COLO668 (cell line): Measurements from ENCODE around the gene MAP3K5.
"Not testable (repeated sequence)": the region's sequence is repeated elsewhere in the genome, so short reads cannot be mapped to it uniquely, and the experiment has no call there.

Experiments used
- DNase-seq: peaks from one replicate; lab custom pipeline; 2025; ENCODE audit not compliant: unreplicated experiment; lab: John Stamatoyannopoulos, UW

The MAP3K5 gene

GRCh38 chr6:136792410-136793262 is at the start of gene MAP3K5:
MAP3K5 (minus strand) TSS chr6:136792477; CDS start chr6:136792157, 320 bp downstream.
- peak; percentile 89 for DNase-seq

GRCh38 chr6:136840276-136841001 is 48.2 kb upstream of the MAP3K5 start:
- no peak for DNase-seq

GRCh38 chr6:136831873-136832562 is 39.7 kb upstream of the MAP3K5 start:
- no peak for DNase-seq

GRCh38 chr6:136826216-136826615 is 33.9 kb upstream of the MAP3K5 start:
- no peak for DNase-seq

- no peak for DNase-seq
These were observed 30.9 kb upstream of the MAP3K5 start for GRCh38 chr6:136823128-136823660.

- peak; percentile 82 for DNase-seq
These were observed 30.3 kb upstream of the MAP3K5 start, which contains the start of gene PEX7 for GRCh38 chr6:136822376-136823127. PEX7 (plus strand) TSS chr6:136822592; CDS start chr6:136822666, 74 bp downstream.

- DNase-seq: peak; percentile 38
These were observed 29.7 kb upstream of the MAP3K5 start for GRCh38 chr6:136822046-136822375.

- DNase-seq: no peak
These were observed 28.3 kb upstream of the MAP3K5 start for GRCh38 chr6:136820561-136820960.

- DNase-seq: no peak
These were observed 24.4 kb upstream of the MAP3K5 start for GRCh38 chr6:136816656-136817055.

- not testable (repeated sequence) for DNase-seq
These were observed 23.3 kb upstream of the MAP3K5 start for GRCh38 chr6:136815608-136816007.

- no peak for DNase-seq
These were observed 19.9 kb upstream of the MAP3K5 start for GRCh38 chr6:136812174-136812573.

GRCh38 chr6:136811272-136811671 is 19.0 kb upstream of the MAP3K5 start:
- no peak for DNase-seq

- no peak for DNase-seq
These were observed 17.0 kb upstream of the MAP3K5 start for GRCh38 chr6:136809091-136809860.

- no peak for DNase-seq
These were observed 11.3 kb upstream of the MAP3K5 start for GRCh38 chr6:136803608-136804007.

GRCh38 chr6:136801581-136801980 is 9.3 kb upstream of the MAP3K5 start:
- no peak for DNase-seq

GRCh38 chr6:136798044-136798443 is 5.8 kb upstream of the MAP3K5 start:
- DNase-seq: no peak

- no peak for DNase-seq
These were observed 3.7 kb upstream of the MAP3K5 start for GRCh38 chr6:136795996-136796395.

- DNase-seq: no peak
These were observed 3.1 kb upstream of the MAP3K5 start for GRCh38 chr6:136795386-136795785.

- DNase-seq: no peak
These were observed 1.1 kb upstream of the MAP3K5 start for GRCh38 chr6:136793363-136793762.

- DNase-seq: no peak
These were observed 225 bp downstream of the MAP3K5 start for GRCh38 chr6:136792095-136792409.
